Osteocyte (in vitro differentiated cells): ENCODE measurements around the gene LCK. TPM values are rescaled to one million over a fixed set of nuclear protein-coding genes. Genes with fewer than 3 reads are reported as not detected.
A peak's percentile ranks its signal among the peaks of the same experiment; 100 is the strongest.

Experiments used
- DNase-seq: peaks from one replicate; pipeline ENCODE4 v3.0.0; 2021; ENCODE audit warnings: mixed read lengths; ENCODE audit not compliant: unreplicated experiment; ENCODE audit errors: extremely low spot score
- H3K27ac Mint-ChIP-seq: one replicate; pipeline ENCODE4 v1.8.0; 2021; ENCODE audit warnings: mild to moderate bottlenecking, mixed read lengths; ENCODE audit not compliant: unreplicated experiment
- H3K27me3 Mint-ChIP-seq: one replicate; pipeline ENCODE4 v1.8.0; 2021; ENCODE audit warnings: mixed read lengths; ENCODE audit not compliant: unreplicated experiment
- H3K36me3 Mint-ChIP-seq: one replicate; pipeline ENCODE4 v1.8.0; 2021; ENCODE audit warnings: mixed read lengths; ENCODE audit not compliant: unreplicated experiment
- H3K4me1 Mint-ChIP-seq: one replicate; pipeline ENCODE4 v1.8.0; 2021; ENCODE audit warnings: mixed read lengths; ENCODE audit not compliant: unreplicated experiment
- H3K4me3 Mint-ChIP-seq: one replicate; pipeline ENCODE4 v1.8.0; 2021; ENCODE audit warnings: mild to moderate bottlenecking, moderate library complexity, mixed read lengths; ENCODE audit not compliant: unreplicated experiment
- H3K9me3 Mint-ChIP-seq: one replicate; pipeline ENCODE4 v1.8.0; 2021; ENCODE audit warnings: mixed read lengths; ENCODE audit not compliant: unreplicated experiment
- CTCF ChIP-seq: fragments of 200-600 bp; sonication (generic); IDR thresholded peaks from 2 replicates; pipeline ENCODE4 v1.5.0; 2021; ENCODE audit warnings: antibody characterized with exemption, mild to moderate bottlenecking, moderate library complexity
- long read RNA-seq: library from polyadenylated mRNA; unstranded; transcript quantifications from one replicate; pipeline ENCODE4 v2.0.0, GENCODE V29; 2021
- total RNA-seq: library from RNA; stranded (reverse); gene quantifications from 2 replicates; pipeline ENCODE4 v1.2.1, GENCODE V29; 2021

LCK gene
- not detected in 2 replicates for total RNA-seq
- long read RNA-seq, result 0 reads

GRCh38 chr1:32250893-32251716 lies at the start of gene LCK:
LCK (plus strand) TSS chr1:32251265; CDS start chr1:32274330, 23,065 bp downstream.
- Mint-ChIP-seq H3K27me3 (no peaks in the 10 kb centered on the region), H3K9me3 (no peaks in the 10 kb centered on the region), H3K27ac (no peak within 1 kb of the TSS), H3K36me3 (no peaks in the 10 kb centered on the region), H3K4me3 (no peak within 1 kb of the TSS), H3K4me1 (peaks cover 28% of the 10 kb centered on the region)
- DNase-seq, result no peak
- no peak for TF ChIP-seq CTCF

- H3K4me1 Mint-ChIP-seq, result peaks cover 26% of the 10 kb centered on the region
- H3K36me3 Mint-ChIP-seq, result no peaks in the 10 kb centered on the region
- H3K9me3 Mint-ChIP-seq, result no peaks in the 10 kb centered on the region
- no peak for DNase-seq
- no peaks in the 10 kb centered on the region for H3K27me3 Mint-ChIP-seq
- peak overlapping the region; percentile 84 for H3K27ac Mint-ChIP-seq
- no peak for TF ChIP-seq CTCF
- H3K4me3 Mint-ChIP-seq, result peak overlapping the region; percentile 85
Measured at GRCh38 chr1:32204943-32205361, 46.1 kb upstream of the LCK start.

- no peaks in the 10 kb centered on the region for H3K36me3 Mint-ChIP-seq
- H3K27me3 Mint-ChIP-seq, result no peaks in the 10 kb centered on the region
- no peaks in the 10 kb centered on the region for H3K9me3 Mint-ChIP-seq
- DNase-seq, result peak; percentile 95
- H3K4me1 Mint-ChIP-seq, result peaks cover 22% of the 10 kb centered on the region
- H3K4me3 Mint-ChIP-seq, result peak within 1 kb of the TSS; percentile 85
- H3K27ac Mint-ChIP-seq, result peak within 1 kb of the TSS; percentile 84
- no peak for TF ChIP-seq CTCF
Measured at GRCh38 chr1:32205401-32206370, 45.4 kb upstream of the LCK start, which contains the start of gene IQCC. IQCC (plus strand) TSS chr1:32205671; CDS start chr1:32205682, 11 bp downstream.

- H3K9me3 Mint-ChIP-seq, result no peaks in the 10 kb centered on the region
- TF ChIP-seq CTCF, result no peak
- no peak overlapping the region for H3K4me3 Mint-ChIP-seq
- no peak for DNase-seq
- H3K27ac Mint-ChIP-seq, result no peak overlapping the region
- peaks cover 12% of the 10 kb centered on the region for H3K4me1 Mint-ChIP-seq
- no peaks in the 10 kb centered on the region for H3K27me3 Mint-ChIP-seq
- H3K36me3 Mint-ChIP-seq, result no peaks in the 10 kb centered on the region
Measured at GRCh38 chr1:32208469-32208868, 42.6 kb upstream of the LCK start.
